ENCODE data around the gene OR7A5.
"Not testable (repeated sequence)": the region's sequence is repeated elsewhere in the genome, so short reads cannot be mapped to it uniquely, and the experiment has no call there.

The OR7A5 gene
- 0 reads per million in 4 experiments for total RNA-seq

DNA sequence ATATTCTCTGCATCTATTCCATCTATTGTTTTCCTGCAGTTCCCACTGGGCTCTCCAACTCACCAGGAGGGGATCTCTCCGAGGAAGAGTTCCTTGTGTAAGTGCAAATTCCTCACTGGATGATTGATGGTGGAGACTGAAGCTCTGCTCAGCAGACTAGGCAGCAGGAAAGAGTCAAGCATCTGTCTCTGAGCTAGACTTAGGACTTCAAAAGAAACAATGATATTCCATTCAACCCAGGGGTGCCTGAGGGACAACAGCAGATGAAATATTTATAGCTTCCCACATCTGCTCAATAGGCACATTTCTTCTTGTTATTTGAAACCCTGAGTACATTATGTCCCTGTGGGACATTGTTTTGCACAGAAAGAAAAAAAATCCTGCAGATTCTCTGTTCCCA lies at the start of gene OR7A5, which contains the start of gene OR7C1:
Gene OR7A5, minus strand, starts transcription at position 175 of the 400 bp plus-strand sequence. CDS start 6,944 bp downstream, outside the sequence.
Gene OR7C1, minus strand, starts transcription at position 175 of the 400 bp plus-strand sequence. CDS start 35,049 bp downstream, outside the sequence.
- DNase-seq = no peak

DNA sequence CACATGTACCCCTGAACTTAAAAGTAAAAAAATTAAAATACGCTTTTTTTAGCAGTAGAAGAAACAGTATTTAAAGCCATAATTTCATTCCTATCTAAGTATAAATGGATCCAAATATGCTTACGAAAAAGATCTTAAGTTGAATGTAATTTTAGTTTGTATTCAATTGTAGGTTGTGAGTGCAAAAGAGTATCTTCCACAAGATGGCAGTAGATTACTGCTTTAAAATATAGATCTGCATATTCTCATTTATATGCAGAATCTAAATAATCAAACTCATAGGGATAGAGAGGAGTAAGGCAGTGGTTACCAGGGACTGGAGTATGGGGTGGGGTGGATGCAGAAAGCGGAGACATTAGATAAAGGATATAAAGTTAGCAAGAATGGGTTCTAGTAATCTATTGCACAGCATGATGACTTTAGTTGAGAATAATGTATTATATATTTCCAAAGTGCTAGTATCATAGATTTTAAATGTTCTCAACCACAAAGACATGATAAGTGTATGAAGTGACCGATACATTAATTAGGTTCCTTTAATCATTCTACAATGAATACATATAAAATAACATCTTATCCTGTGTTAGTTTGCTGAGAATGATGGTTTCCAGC lies 36.7 kb upstream of the OR7A5 start:
- no peak for DNase-seq

DNA sequence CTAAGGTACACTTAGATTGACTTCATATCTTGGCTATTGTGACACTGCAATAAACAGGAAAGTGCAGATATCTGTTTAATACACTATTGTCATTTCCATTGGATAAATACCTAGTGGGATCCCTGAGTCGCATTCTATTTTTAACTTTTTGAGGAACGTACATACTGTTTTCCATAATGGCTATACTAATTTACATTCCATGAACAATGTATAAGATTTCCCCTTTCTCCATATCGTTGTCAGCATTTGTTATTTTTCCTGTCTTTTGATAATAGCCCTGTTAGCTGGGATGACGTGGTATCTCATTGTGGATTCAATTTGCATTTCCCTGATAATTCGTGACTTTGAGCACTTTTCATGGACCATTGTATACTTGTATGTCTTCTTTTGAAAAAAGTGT lies 33.5 kb upstream of the OR7A5 start:
- DNase-seq = no peak

DNA sequence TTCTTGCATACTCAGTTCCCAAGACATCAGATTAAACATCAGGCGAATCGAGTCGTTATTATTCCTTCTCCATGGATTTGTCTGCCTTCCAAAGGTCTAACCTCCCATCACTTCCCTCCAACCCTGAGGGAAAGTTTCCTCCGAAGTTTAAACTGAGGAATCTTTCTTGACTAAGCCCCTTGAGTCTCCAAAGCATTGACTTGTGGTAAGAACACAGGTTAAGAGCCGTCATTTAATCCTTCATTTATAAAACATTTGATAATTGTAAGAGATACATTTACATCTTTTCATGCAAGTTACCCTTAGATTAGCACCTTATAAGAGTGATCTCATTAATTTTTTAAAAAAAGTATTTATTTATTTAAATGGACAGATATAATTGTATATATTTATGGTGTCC lies 13.8 kb upstream of the OR7A5 start, which contains the start of gene OR7A10:
Gene OR7A10, minus strand, starts transcription at position 101 of the 400 bp plus-strand sequence. CDS start 7,045 bp downstream, outside the sequence.
- no peak for DNase-seq

DNA sequence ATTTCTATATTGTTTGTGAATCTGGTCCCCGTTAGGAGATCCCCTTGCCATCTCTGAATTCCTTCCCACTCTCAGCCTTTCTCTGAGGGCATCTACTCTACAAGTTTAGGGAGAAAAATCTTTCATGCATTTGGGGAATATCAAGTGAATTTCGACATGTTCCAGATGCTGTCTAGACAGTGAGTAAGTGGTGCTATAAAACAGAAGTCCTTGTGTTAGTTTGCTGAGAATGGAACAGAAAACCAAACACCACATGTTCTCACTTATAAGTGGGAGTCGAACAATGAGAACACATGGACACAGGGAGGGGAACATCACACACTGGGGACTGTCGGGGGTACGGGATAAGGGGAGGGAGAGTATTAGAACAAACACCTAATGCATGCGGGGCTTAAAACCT lies 8.6 kb upstream of the OR7A5 start:
- DNase-seq = no peak

DNA sequence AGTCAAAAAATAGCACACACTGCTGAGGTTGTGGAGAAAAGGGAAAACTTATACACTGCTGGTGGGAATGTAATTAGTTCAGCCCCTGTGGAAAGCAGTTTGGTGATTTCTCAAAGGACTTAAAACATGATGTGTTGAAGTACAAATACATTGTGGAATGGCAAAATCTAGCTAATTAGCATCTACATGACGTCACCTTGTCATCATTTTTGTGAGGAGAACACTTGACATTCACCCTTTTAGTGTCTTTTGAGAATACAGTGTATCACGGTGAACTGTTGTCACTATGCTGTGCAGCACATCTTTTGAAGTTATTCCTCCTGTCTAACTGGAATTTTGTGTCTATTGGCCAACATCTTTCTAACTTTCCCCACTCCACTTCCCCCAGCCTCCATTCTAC lies 8.2 kb upstream of the OR7A5 start:
- no peak for DNase-seq

DNA sequence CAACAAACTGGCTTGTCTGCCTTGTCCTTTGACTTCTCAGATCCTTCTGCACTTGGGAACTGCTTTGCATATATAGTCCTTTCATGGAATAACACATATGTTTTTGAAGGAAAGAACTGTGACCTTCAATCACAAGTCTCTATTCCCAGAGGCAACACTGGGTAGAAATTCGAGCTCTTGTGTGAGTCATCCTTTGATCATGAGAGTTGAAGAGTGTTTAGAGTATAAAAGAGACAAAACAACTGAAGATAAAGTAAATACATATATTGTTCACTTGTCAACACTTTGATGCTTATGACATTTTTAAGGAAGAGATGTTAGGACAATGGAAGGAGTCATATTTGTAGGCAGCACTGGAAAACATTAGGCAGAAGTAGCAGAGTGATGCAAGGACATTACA lies 5.2 kb upstream of the OR7A5 start:
- DNase-seq = no peak

DNA sequence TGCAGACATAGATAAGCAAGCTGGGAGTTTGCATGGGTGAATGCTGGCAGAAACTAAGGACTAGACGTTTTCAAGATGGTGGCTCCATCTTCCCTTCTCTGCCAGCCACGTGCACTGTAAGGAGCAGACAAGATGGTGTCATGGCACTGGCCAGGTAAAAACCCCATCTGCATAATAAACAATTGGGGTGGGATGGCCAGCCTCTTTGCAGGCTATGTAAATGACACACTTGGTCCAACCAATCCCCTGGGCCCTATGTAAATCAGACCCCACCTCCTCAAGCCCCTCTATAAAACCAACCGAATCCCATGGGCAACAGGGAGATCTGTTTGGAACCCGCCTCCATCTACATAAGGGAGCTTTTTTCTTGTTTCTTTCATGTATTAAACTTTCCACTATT lies 2.4 kb upstream of the OR7A5 start:
- no peak for DNase-seq

DNA sequence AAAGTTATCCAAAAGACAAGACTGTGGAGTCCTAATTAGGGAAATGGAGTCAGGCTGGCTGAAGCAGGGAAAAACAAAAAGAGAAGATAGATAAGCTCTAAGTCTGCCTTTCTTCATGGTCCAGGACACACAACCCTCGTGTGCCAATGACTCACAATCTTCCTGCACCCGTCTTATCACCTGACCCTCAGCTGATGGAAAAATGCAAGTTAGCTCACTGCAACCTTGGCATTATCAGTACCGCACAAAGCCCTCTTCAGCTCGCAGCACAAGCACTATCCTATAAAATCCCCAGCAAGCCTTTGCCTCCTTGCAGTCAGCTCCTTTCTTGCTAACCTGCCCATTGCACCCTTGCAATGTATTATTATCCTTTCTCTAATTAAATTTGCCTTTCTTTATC lies 4.3 kb downstream of the OR7A5 start:
- no peak for DNase-seq

DNA sequence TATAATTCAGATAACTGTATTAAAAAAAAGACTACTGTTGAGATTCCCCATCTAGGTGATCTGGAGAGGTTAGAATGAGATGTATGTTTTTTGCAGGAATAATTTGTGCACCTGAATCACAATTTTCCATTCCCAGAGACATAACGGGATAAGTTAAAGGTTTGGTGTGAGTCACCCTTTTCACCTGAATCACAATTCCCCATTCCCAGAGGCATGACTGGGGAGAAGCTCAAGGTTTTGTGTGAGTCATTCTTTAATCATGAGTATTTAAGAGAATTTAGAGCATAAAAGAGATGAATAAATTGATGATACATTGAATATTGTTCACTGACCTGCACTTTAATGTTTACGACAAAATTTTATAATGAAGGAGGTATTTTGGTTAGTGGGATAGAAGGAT lies 9.0 kb downstream of the OR7A5 start:
- no peak for DNase-seq

DNA sequence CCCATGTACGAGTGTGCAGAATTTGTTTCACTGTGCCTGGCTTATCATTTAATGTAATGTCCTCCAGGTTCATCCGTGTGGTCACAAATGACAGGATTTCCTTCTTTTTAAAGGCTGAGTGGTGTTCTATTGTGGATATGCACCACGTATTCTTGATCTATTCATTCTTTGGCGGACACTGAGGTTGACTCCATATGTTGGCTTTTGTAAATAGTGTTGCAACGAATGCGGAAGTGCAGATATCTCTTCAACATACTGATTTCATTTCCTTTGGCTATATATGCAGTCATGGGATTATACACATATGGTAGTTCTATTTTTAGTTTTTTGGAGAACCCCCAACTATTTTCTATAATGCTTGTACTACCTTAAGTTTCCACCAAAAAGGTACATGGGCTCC lies 13.0 kb downstream of the OR7A5 start:
- no peak for DNase-seq

DNA sequence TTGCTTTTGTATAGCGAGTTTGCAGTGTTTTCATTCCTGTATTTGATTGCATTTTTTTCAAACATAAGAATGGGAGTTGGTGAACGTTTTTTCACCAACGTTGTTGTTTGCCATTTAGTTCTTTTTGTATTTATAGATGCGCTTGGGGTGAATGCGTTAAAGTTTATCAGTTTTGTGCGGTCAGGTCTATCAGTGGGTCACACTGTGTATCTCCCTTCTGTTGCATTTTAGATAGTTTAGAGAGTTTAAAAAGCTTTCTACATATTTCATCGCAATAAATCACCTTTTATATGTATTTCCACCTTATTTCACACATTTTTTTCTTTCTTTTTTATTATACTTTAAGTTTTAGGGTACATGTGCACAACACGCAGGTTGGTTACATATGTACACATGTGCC lies 16.4 kb downstream of the OR7A5 start:
- DNase-seq = no peak

DNA sequence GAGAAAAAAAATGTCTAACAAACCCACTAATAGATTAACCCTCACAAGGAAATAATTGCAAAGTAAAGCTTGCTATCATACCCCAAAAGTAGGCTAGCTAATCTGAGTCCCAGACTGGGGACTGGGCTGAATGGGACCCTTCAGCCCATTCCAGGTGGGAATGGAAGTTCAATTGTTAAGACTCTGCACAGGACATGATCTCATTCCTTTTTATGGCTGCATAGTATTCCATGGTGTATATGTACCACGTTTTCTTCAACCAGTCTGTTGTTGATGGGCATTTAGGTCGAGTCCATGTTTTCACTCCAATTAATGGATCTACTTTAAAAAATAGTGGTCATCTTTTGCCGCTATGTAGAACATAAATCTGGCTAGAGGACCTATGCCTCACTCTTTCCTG lies 17.9 kb downstream of the OR7A5 start:
- DNase-seq = no peak

DNA sequence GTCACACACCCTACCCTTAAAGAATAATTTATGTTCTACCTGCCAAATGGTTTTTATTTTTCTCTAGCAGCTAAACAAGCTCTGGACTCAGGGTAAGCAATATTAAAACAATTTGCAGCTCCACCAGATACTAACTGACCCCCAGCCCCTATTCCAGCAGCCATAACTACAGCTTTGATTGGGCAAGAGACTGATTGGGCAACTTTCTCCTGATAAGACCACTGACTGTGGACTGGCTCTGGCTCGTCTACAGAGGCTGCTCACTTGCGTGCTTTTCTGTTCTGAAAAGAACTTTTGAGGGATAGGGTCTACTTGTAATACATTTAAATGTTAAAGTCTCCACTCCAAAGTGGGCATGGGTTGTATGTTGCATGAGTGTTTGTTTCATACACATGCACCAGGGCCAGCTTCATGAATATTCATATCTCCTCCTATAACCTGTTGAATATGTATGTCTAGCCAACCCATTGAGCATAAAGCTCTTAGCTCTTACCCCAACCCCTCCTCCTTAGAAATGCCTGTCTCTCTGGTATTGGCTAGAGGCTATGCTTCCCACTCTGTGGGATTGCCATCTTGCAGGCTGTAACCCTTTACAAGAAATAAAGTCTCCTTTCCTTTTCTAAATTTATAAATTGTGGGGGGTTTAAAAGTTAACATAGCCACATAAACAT lies 19.9 kb downstream of the OR7A5 start:
- DNase-seq = no peak

DNA sequence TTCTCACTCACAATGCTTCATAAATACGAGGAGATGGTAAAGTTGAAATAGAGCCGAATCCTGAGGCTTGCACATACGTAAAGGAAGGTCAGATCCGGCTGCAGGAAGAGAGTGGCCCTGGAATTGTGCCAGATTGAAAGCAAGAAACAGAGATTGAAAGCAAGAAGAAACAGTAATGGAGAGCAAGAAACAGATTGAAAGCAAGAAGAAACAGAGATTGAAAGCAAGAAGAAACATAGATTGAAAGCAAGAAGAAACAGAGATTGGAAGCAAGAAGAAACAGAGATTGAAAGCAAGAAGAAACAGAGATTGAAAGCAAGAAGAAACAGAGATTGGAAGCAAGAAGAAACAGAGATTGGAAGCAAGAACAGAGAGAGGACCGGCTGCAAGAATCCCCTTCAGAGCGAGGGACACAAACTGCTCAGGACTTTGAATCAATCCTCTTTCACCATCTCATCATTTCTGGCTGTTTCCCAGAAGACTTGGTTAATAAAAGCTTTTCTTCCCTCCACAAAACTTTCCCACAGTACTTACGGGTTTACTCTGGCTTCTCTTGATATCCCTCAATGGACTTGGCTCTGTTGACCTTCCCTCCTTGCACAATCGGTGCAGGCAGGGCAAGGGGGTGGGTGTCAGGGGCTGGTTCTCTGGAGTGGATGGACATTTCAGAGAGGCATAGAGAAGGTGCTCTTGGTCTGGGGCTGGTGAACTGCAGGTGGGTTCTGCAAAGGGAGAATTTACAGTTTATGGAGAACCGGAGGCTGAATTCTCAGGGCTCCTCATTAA lies 25.5 kb downstream of the OR7A5 start:
- no peak for DNase-seq

DNA sequence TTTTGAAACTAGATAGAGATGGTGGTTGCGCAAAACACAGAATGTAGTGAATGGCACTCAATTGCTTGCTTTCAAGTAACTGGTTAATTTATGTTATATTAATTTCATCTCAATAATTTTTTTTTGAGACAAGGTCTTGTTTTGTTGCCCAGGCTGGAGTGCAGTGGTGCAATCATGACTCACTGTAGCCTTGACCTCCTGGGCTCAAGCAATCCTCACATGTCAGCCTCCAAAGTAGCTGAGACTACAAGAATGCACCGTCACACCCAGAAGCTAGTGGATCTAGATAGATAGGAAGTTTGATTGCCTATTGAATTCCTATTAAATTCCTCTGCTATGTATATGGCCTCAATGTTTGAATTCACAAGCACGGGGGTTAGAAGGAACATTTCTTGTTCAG lies 30.2 kb downstream of the OR7A5 start:
- DNase-seq = no peak

DNA sequence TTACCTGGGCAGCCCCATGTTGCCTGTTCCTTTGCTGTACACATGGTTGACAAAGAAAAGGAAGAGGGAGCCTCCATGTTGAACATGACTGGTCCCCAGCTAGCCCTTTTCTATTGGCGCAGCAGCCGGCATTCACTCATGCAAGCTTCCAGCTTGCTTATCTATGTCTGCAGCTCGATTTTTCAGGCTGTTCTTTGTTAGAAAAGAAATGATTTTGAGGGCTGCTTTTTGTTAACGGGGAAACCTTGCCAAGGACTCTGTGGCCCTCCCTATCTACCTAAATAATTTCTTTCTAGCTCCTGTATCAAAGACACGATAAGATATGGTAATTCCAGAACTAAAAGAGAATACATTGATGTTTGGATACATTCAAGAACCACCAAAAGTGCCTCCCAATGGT lies 36.2 kb downstream of the OR7A5 start:
- no peak for DNase-seq

DNA sequence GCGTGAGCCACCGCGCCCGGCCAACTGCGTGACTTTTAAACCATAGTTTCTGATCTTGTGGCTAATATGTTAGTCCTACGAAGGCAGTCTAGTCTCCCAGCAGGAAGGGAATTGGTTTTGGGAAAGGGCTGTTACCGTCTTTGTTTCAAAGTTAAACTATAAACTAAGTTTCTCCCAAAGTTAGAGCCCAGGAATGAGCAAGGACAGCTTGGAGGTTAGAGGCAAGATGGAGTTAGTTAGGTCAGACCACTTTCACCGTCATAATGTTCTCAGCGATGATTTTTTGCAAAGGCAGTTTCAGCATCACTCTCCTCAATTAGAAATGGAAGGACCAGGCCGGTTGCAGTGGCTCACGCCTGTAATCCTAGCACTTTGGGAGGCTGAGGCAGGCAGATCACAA lies 39.0 kb downstream of the OR7A5 start:
- no peak for DNase-seq

DNA sequence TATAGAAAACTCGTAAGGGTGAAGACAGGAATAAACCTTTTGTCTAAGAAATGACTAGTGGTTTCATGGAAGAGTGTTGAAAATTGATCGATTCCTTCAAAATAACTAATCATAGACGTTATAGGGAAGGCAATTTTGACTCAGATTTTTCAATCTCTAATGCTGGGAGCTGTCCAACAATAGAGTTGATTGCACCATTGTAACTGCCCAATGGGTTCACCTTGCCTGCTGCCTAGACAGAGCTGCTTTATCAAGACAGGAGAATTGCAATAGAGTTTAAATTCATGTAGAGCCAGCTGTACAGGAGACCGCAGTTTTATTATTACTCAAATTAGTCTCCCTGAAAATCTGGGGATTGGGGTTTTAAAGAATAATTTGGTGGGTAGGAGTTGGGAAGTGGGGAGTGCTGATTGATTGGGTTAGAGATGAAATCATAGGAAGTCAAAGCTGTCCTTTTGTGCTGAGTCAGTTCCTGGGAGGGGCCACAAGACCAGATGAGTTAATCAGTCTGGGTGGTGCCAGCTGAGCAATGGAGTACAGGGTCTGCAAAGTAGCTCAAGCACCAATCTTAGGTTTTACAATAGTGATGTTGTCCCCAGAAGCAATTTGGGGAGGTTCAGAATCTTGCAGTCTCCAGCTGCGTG lies 39.8 kb downstream of the OR7A5 start:
- DNase-seq = no peak

DNA sequence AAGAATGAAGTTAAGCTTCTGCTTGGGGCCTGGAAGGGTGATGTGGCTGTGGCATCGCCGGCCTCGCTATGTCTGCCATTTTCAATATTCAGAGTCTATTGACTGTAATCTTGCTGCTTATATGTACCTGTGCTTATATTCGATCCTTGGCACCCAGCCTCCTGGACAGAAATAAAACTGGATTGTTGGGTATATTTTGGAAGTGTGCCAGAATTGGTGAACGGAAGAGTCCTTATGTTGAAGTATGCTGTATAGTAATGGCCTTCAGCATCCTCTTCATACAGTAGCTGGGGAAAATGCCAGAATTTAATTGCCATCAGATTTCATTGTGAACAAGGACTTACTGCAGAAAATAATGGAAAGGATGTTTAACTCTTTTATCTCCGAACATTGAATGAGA lies 42.7 kb downstream of the OR7A5 start:
- DNase-seq = not testable (repeated sequence)

DNA sequence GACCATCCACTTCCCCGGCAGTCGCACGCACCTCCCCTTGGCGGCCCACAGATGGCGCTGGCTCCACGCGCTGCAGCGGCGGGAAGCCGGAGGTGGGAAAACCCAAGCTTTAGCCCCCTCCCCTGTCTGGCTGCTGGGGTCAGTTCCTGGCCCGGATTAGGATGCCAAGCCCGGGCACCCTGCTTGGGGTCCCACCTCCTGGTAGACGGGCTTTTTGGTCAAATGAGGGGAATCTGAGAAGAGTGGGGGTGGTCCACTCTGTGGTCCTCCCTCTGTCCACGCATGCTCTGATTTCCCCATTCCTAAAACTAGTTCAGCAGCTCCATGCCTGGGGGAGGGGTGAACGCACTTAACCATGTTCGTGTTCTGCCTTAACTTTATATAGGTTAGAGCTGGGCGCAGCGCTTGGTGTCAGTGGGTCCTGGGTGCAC lies 48.5 kb downstream of the OR7A5 start:
- DNase-seq = no peak

DNA sequence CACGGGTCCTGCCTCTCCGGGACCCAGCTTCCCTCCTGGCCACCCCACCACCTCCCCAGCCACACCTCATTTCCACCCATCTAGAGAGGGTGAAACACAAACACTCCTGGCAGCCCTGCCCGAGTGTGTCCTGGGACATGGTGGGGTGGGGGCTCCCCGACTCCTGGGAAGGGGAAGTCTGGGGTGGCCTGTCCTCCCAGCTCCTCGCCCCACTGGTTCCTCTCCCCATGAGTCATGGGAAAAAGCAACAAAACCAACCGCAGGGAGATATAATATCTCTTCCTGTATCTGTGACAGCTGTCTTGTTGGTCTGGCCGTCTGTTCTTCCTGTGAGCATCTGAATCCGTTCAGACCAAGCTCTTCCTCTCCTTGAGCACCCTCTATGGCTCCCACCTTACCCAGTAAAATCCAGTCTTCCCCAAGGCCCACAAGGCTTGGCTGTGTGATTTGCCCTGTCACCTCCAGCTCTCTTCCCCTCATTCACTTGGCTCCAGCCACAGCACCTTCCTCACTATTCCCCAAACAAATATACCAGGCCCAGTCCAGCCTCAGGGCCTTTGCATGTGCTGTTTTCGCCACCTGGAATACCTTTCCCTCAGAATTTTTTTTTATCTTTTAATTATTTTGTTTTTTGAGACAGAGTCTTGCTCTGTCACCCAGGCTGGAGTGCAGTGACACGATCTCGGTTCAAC lies 49.7 kb downstream of the OR7A5 start:
- not testable (repeated sequence) for DNase-seq

DNA sequence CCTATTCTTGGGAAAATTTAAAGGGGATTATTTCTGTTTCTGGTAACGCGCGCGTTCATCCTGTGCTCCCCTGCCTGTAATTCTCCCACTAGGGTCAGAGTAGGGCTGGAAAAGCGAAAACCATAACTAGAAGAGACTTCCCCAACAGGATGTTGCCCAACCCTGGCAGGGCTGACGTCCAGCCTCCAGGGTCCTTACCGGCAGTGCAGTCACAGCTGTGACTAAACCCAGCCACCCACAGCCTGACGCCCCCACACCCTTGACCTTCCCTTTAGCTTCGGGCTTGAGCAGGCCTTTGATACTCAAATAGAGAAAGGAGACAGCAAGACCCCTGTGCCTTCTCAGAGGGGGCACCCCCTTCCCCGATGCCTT lies 50.3 kb downstream of the OR7A5 start:
- DNase-seq = not testable (repeated sequence)
